PFSK-1 (cell line): ENCODE results near the gene GALNT18.

Experiments used
- FOXP2 ChIP-seq: optimal IDR thresholded peaks from 2 replicates; pipeline ENCODE3; 2011; ENCODE audit warnings: borderline replicate concordance, control low read depth, inconsistent platforms; ENCODE audit not compliant: insufficient read depth; ENCODE audit errors: extremely low read length, extremely low read depth
- POLR2AphosphoS5 ChIP-seq: IDR thresholded peaks from 2 replicates; pipeline ENCODE4 v1.6.1; 2012; ENCODE audit warnings: low read depth, mild to moderate bottlenecking, control low read depth, low read length, moderate library complexity
- SIN3A ChIP-seq: IDR thresholded peaks from 2 replicates; pipeline ENCODE4 v1.6.1; 2012; ENCODE audit warnings: mild to moderate bottlenecking, low read length, moderate library complexity, borderline replicate concordance; ENCODE audit not compliant: insufficient read depth
- TAF1 ChIP-seq: IDR thresholded peaks from 2 replicates; pipeline ENCODE4 v1.6.1; 2012; ENCODE audit warnings: low read length, control low read depth, borderline replicate concordance; ENCODE audit not compliant: insufficient read depth
- TF ChIP-seq, protein P1 (sequence below), 2 experiments: IDR thresholded peaks; 2 replicates each; pipeline versions ENCODE4 v1.6.1 to v1.8.0; 2011 to 2012; ENCODE audit warnings: low read depth in 2 of 2, low read length in 2 of 2, control low read depth in 1 of 2, inconsistent platforms in 1 of 2, mild to moderate bottlenecking in 1 of 2, moderate library complexity in 1 of 2; ENCODE audit not compliant: insufficient read depth in 1 of 2

The GALNT18 gene

DNA sequence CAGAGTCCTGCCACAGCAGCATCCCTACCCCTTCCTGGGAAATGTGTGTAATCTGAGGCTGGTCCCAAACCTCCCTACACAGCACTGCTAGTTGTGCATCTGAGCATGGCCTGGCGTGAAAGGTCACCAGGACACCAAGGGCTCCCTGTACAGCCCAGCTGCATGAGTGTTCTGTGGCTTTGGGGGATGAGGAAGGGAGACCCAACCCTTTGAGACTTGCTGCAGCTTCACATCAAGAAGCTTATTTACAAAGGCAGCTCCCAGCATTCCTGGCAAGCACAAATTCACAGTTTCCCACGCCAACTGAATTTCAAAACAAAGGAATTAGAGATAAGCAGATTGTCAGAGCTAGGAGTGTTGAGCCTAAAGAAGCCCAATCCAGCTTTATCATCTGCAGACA is 301.0 kb downstream of the GALNT18 start:
- TF ChIP-seq, protein P1, sequence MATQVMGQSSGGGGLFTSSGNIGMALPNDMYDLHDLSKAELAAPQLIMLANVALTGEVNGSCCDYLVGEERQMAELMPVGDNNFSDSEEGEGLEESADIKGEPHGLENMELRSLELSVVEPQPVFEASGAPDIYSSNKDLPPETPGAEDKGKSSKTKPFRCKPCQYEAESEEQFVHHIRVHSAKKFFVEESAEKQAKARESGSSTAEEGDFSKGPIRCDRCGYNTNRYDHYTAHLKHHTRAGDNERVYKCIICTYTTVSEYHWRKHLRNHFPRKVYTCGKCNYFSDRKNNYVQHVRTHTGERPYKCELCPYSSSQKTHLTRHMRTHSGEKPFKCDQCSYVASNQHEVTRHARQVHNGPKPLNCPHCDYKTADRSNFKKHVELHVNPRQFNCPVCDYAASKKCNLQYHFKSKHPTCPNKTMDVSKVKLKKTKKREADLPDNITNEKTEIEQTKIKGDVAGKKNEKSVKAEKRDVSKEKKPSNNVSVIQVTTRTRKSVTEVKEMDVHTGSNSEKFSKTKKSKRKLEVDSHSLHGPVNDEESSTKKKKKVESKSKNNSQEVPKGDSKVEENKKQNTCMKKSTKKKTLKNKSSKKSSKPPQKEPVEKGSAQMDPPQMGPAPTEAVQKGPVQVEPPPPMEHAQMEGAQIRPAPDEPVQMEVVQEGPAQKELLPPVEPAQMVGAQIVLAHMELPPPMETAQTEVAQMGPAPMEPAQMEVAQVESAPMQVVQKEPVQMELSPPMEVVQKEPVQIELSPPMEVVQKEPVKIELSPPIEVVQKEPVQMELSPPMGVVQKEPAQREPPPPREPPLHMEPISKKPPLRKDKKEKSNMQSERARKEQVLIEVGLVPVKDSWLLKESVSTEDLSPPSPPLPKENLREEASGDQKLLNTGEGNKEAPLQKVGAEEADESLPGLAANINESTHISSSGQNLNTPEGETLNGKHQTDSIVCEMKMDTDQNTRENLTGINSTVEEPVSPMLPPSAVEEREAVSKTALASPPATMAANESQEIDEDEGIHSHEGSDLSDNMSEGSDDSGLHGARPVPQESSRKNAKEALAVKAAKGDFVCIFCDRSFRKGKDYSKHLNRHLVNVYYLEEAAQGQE (IDR thresholded peaks at IDR 0.05; ENCODE audit: insufficient read depth in 1 of 2, low read depth in 2 of 2, low read length in 2 of 2), result no peak
- TF ChIP-seq FOXP2 (no peak), POLR2AphosphoS5 (no peak), SIN3A (no peak), TAF1 (no peak)

DNA sequence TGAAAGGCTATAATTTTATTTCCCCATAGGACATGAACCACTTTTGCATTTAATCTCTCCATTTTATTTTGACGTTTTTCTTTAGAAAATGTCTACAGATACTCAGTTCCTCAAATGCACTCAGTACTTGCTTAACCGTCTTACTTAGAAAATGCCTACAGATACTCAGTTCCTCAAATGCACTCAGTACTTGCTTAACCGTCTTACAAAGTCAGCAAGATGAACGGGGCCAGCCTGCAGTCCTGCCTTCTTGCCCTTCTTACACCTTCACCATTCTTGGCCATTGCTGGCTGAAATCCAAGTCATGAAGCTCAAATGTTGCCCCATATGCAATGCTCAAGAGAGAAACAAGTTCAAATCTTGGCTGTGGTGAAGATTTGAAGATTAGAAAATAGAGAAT is 302.8 kb downstream of the GALNT18 start:
- TF ChIP-seq TAF1 (no peak), FOXP2 (no peak), POLR2AphosphoS5 (no peak), SIN3A (no peak)
- TF ChIP-seq, protein P1 (IDR thresholded peaks at IDR 0.05; ENCODE audit: insufficient read depth in 1 of 2, low read depth in 2 of 2, low read length in 2 of 2), result no peak

- TF ChIP-seq SIN3A (no peak), TAF1 (no peak), FOXP2 (no peak), POLR2AphosphoS5 (no peak)
- TF ChIP-seq, protein P1 (IDR thresholded peaks at IDR 0.05; ENCODE audit: insufficient read depth in 1 of 2, low read depth in 2 of 2, low read length in 2 of 2), result no peak
These were observed 303.3 kb downstream of the GALNT18 start for GRCh38 chr11:11318461-11318860.

GRCh38 chr11:11316651-11317230 is 305.1 kb downstream of the GALNT18 start:
- TF ChIP-seq, protein P1 (IDR thresholded peaks at IDR 0.05; ENCODE audit: insufficient read depth in 1 of 2, low read depth in 2 of 2, low read length in 2 of 2), result no peak
- TF ChIP-seq POLR2AphosphoS5 (no peak), SIN3A (no peak), TAF1 (no peak), FOXP2 (no peak)
